Nephron progenitor cell (in vitro differentiated cells): Measurements from ENCODE around the gene CWF19L1.

Experiments used
- DNase-seq: peaks from one replicate; pipeline ENCODE4 v3.0.0; 2021
- H3K27ac Mint-ChIP-seq: 2 replicates; pipeline ENCODE4 v1.8.0; 2021; ENCODE audit warnings: mild to moderate bottlenecking, moderate library complexity, mixed read lengths
- H3K27me3 Mint-ChIP-seq: 2 replicates; pipeline ENCODE4 v1.8.0; 2021; ENCODE audit warnings: mild to moderate bottlenecking, low read depth, mixed read lengths; ENCODE audit not compliant: poor library complexity
- H3K36me3 Mint-ChIP-seq: 2 replicates; pipeline ENCODE4 v1.8.0; 2021; ENCODE audit warnings: low read depth, mixed read lengths
- H3K4me1 Mint-ChIP-seq: 2 replicates; pipeline ENCODE4 v1.8.0; 2021; ENCODE audit warnings: mixed read lengths
- H3K4me3 Mint-ChIP-seq: 2 replicates; pipeline ENCODE4 v1.8.0; 2021; ENCODE audit warnings: mild to moderate bottlenecking, moderate library complexity, mixed read lengths
- H3K9me3 Mint-ChIP-seq: 2 replicates; pipeline ENCODE4 v1.8.0; 2021; ENCODE audit warnings: mild to moderate bottlenecking, moderate library complexity, mixed read lengths
- CTCF ChIP-seq: fragments of 200-600 bp; sonication (generic); IDR thresholded peaks from 2 replicates; pipeline ENCODE4 v1.5.0; 2021; ENCODE audit warnings: antibody characterized with exemption

The CWF19L1 gene

GRCh38 chr10:100183481-100183880, 84.0 kb downstream of the CWF19L1 start:
- no peak overlapping the region for H3K27ac Mint-ChIP-seq
- H3K4me1 Mint-ChIP-seq, result peaks cover 60% of the 10 kb centered on the region
- H3K36me3 Mint-ChIP-seq, result peaks cover 42% of the 10 kb centered on the region
- peaks cover 7% of the 10 kb centered on the region for H3K9me3 Mint-ChIP-seq
- peak overlapping the region; percentile 97 for H3K4me3 Mint-ChIP-seq
- H3K27me3 Mint-ChIP-seq, result no peaks in the 10 kb centered on the region
- TF ChIP-seq CTCF, result no peak
- DNase-seq, result no peak

GRCh38 chr10:100182908-100183307, 84.5 kb downstream of the CWF19L1 start:
- DNase-seq, result no peak
- H3K4me1 Mint-ChIP-seq, result peaks cover 60% of the 10 kb centered on the region
- no peak overlapping the region for H3K27ac Mint-ChIP-seq
- no peak for TF ChIP-seq CTCF
- peaks cover 7% of the 10 kb centered on the region for H3K9me3 Mint-ChIP-seq
- no peaks in the 10 kb centered on the region for H3K27me3 Mint-ChIP-seq
- H3K36me3 Mint-ChIP-seq, result peaks cover 43% of the 10 kb centered on the region
- no peak overlapping the region for H3K4me3 Mint-ChIP-seq
